ENCODE data around the gene MEF2D.

DNA sequence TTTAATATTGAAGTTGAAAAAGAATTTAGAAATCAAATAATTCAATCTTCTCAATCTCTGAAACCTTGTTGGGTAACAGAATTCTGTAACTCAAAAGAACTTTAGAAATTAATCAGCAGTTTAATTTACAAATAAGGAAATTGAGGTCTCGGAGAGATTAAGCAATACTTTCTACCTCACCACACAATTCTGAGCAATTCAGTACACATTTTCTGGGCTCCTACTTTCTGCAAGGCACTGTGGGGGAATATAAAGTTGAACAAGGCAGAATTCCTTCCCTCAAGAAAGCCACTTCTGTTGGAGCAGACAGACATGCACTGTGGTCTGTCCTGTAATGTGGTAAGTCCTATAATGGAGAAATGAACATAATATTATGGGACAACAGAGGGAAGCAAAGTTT lies 47.7 kb downstream of the MEF2D start:
- no peak for TF ChIP-seq POLR2A (IDR thresholded peaks at IDR 0.05)
- TF ChIP-seq, protein P1, sequence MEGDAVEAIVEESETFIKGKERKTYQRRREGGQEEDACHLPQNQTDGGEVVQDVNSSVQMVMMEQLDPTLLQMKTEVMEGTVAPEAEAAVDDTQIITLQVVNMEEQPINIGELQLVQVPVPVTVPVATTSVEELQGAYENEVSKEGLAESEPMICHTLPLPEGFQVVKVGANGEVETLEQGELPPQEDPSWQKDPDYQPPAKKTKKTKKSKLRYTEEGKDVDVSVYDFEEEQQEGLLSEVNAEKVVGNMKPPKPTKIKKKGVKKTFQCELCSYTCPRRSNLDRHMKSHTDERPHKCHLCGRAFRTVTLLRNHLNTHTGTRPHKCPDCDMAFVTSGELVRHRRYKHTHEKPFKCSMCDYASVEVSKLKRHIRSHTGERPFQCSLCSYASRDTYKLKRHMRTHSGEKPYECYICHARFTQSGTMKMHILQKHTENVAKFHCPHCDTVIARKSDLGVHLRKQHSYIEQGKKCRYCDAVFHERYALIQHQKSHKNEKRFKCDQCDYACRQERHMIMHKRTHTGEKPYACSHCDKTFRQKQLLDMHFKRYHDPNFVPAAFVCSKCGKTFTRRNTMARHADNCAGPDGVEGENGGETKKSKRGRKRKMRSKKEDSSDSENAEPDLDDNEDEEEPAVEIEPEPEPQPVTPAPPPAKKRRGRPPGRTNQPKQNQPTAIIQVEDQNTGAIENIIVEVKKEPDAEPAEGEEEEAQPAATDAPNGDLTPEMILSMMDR (IDR thresholded peaks at IDR 0.05), result no peak

Data from right lobe of liver (tissue), 4 donors.